K562 (cell line): Measurements from ENCODE around the gene MIER2. TPM values are rescaled to one million over a fixed set of nuclear protein-coding genes. Genes with fewer than 3 reads are reported as not detected.

Experiments
- ATAC-seq: fragments of 200-7000 bp; cut with Tn5 transposase; 3 replicates; pipeline ENCODE4 v1.9.1; 2020; ENCODE audit warnings: moderate library complexity
- BruUV-seq: library from RNA; stranded (reverse); fragments of 400-500 nt; replicated peaks from 2 replicates; lab custom pipeline; 2021; lab: Mats Ljungman, UMichigan
- CTCF ChIA-PET: fragments of 300-600 bp; formaldehyde crosslinking; extraction: SDS; loops from one replicate; lab custom pipeline; 2021; ENCODE audit warnings: low intra/inter-chr PET ratio; lab: Yijun Ruan, JAX
- POLR2A ChIA-PET: fragments of 300-600, 350-650 bp; sonication (Branson Sonifier 250); formaldehyde crosslinking; extraction: SDS; loops from one replicate; lab custom pipeline; 2021; ENCODE audit warnings: antibody characterized with exemption, inconsistent platforms; lab: Yijun Ruan, JAX
- DNase-seq, 4 experiments: peaks; one replicate each; pipeline versions ENCODE4 v3.0.0 to v3.0.0-alpha.2; 2011 to 2018; ENCODE audit warnings: low spot score in 3 of 4, mixed read lengths in 3 of 4; ENCODE audit errors: extremely low read depth in 1 of 4
- FAIRE-seq: peaks from 2 replicates; lab custom pipeline; 2011; peaks lifted over from hg19 to GRCh38; lab: Jason Lieb, UNC
- H2AFZ ChIP-seq: 2 replicates; pipeline ENCODE4 v1.6.0; 2011; ENCODE audit warnings: low read depth, low read length, control low read depth, inconsistent platforms
- H3K27ac ChIP-seq: fragments of 200-600 bp; 3 replicates; pipeline ENCODE4 v1.8.0; 2011; ENCODE audit warnings: low read depth, mild to moderate bottlenecking, control low read depth, inconsistent platforms, low read length, moderate library complexity, mixed read lengths; ENCODE audit errors: extremely low read depth
- H3K27me3 ChIP-seq, 2 experiments: fragments of 300-600 bp in 1 of 2; 2 replicates in 1 of 2; 3 replicates in 1 of 2; pipeline versions ENCODE4 v1.6.0 to v1.8.0; 2011; ENCODE audit warnings: inconsistent platforms in 2 of 2, low read length in 2 of 2, mild to moderate bottlenecking in 1 of 2, mixed read lengths in 1 of 2, moderate library complexity in 1 of 2; ENCODE audit not compliant: control insufficient read depth in 2 of 2, insufficient read depth in 2 of 2
- H3K36me3 ChIP-seq: fragments of 300-600 bp; 3 replicates; pipeline ENCODE4 v1.8.0; 2011; ENCODE audit warnings: mild to moderate bottlenecking, low read length, inconsistent platforms; ENCODE audit not compliant: control insufficient read depth, insufficient read depth
- H3K4me1 ChIP-seq, 2 experiments: fragments of 200-600 bp in 1 of 2; replicated peaks in 1 of 2; 2 replicates in 1 of 2; 3 replicates in 1 of 2; pipeline versions ENCODE4 v1.5.1 to v1.8.0; 2011; ENCODE audit warnings: inconsistent platforms in 2 of 2, low read length in 2 of 2, mild to moderate bottlenecking in 1 of 2, mixed read lengths in 1 of 2, moderate library complexity in 1 of 2; ENCODE audit not compliant: control insufficient read depth in 2 of 2, insufficient read depth in 2 of 2
- H3K4me2 ChIP-seq: 2 replicates; pipeline ENCODE4 v1.6.1; 2011; ENCODE audit warnings: low read length, control low read depth, inconsistent platforms, mixed read lengths; ENCODE audit not compliant: insufficient read depth
- H3K4me3 ChIP-seq: fragments of 200-600 bp; sonication (generic), shearing (Covaris generic); 2 replicates; pipeline ENCODE4 v1.5.1; 2016; ENCODE audit warnings: control low read depth, inconsistent platforms
- H3K79me2 ChIP-seq: fragments of 200-600 bp; 3 replicates; pipeline ENCODE4 v1.8.0; 2011; ENCODE audit warnings: low read length, inconsistent platforms; ENCODE audit not compliant: control insufficient read depth, insufficient read depth
- H3K9ac ChIP-seq, 2 experiments: 2 replicates each; pipeline versions ENCODE4 v1.6.0 to v1.6.1; 2011; ENCODE audit warnings: low read depth in 2 of 2, low read length in 2 of 2, control low read depth in 1 of 2, inconsistent platforms in 1 of 2, mild to moderate bottlenecking in 1 of 2, mixed read lengths in 1 of 2; ENCODE audit not compliant: insufficient read depth in 1 of 2
- H3K9me1 ChIP-seq: one replicate; pipeline ENCODE4 v1.6.0; 2011; ENCODE audit warnings: inconsistent platforms, mild to moderate bottlenecking, low read length, moderate library complexity; ENCODE audit not compliant: control insufficient read depth, insufficient read depth
- H3K9me3 ChIP-seq: replicated peaks from 2 replicates; pipeline ENCODE4 v1.5.1; 2011; ENCODE audit warnings: low read depth, low read length, inconsistent platforms; ENCODE audit not compliant: control insufficient read depth, insufficient read depth
- H4K20me1 ChIP-seq: replicated peaks from 2 replicates; pipeline ENCODE4 v1.6.1; 2011; ENCODE audit warnings: low read length, inconsistent platforms, mixed read lengths; ENCODE audit not compliant: control insufficient read depth, insufficient read depth
- EGR1 ChIP-seq: fragments of 450-650 bp; conservative IDR thresholded peaks from 2 replicates; pipeline ENCODE4 v1.6.1; 2017; ENCODE audit warnings: mild to moderate bottlenecking
- FIP1L1 ChIP-seq: fragments of 200-400 bp; formaldehyde crosslinking; IDR thresholded peaks from 2 replicates; pipeline ENCODE4 v1.6.1; 2018; ENCODE audit warnings: mild to moderate bottlenecking, low read depth, low read length; ENCODE audit not compliant: poor library complexity, severe bottlenecking
- RAD21 ChIP-seq, 2 experiments: fragments of 250-450 bp in 1 of 2; fragments of 450-650 bp in 1 of 2; sonication (Bioruptor Pico) in 1 of 2; formaldehyde crosslinking in 1 of 2; IDR thresholded peaks in 1 of 2; conservative IDR thresholded peaks in 1 of 2; 2 replicates each; pipeline versions ENCODE4 v1.4.0 to v1.8.0; 2020 to 2022; ENCODE audit warnings: mild to moderate bottlenecking in 2 of 2, moderate library complexity in 1 of 2
- SMARCA4 ChIP-seq: fragments of 450-650 bp; IDR thresholded peaks from 2 replicates; pipeline ENCODE4 v1.6.1; 2016
- SP1 ChIP-seq: sonication (generic); formaldehyde crosslinking; IDR thresholded peaks from 2 replicates; pipeline ENCODE4 v1.8.1; 2022; ENCODE audit warnings: mild to moderate bottlenecking, missing genetic modification reagents
- ZBTB7A ChIP-seq: IDR thresholded peaks from 2 replicates; pipeline ENCODE4 v1.6.1; 2011; ENCODE audit warnings: low read depth, mild to moderate bottlenecking, low read length, moderate library complexity, borderline replicate concordance; ENCODE audit not compliant: control insufficient read depth
- ZNF695 ChIP-seq: fragments of 450-650 bp; formaldehyde crosslinking; IDR thresholded peaks from 2 replicates; pipeline ENCODE4 v1.4.0; 2020; ENCODE audit warnings: mild to moderate bottlenecking, moderate library complexity
- ZNF79 ChIP-seq: fragments of 250-450 bp; sonication (Bioruptor Pico); IDR thresholded peaks from 2 replicates; pipeline ENCODE4 v1.4.0; 2020; ENCODE audit warnings: low read depth, mild to moderate bottlenecking, moderate library complexity
- WGBS: fragments of 100-300 bp; shearing (Covaris generic); methylation state at CpG from one replicate; pipeline ENCODE4 v1.1.6; 2016; ENCODE audit warnings: low coverage, mixed read lengths; ENCODE audit not compliant: insufficient coverage; ENCODE audit errors: missing lambda C conversion rate; 5-methylcytosine and 5-hydroxymethylcytosine counted together
- in situ Hi-C: fragments of 300-500 bp; cut with MboI; formaldehyde crosslinking; loops from 4 replicates; pipeline ENCODE4 v1.15.0; 2018; ENCODE audit warnings: inconsistent platforms, mixed read lengths
- intact Hi-C: fragments of 100-400 bp; cut with micrococcal nuclease; formaldehyde crosslinking; loops from 2 replicates; pipeline ENCODE4 v1.14.2; 2022
- polyA plus RNA-seq, 8 experiments: library from polyadenylated mRNA; depleted of rRNA in 4 of 8; stranded (reverse) in 5 of 8; unstranded in 3 of 8; fragments of >200 nt; fragmentation: Nextera tagmentation in 2 of 8; fragmentation: Illumina TruSeq in 1 of 8; extraction: Ambion mirVana in 2 of 8; extraction: Trizol in 1 of 8; gene quantifications; 2 replicates each; pipeline versions ENCODE4 v1.2.1 to v1.2.3, GENCODE V29; 2011 to 2014; ENCODE audit warnings: inconsistent platforms in 1 of 8, missing spikeins in 1 of 8
- total RNA-seq, 7 experiments: library from RNA; depleted of rRNA in 6 of 7; stranded (reverse); fragments of >200 nt in 6 of 7; fragmentation: Illumina TruSeq in 2 of 7; extraction: Trizol in 2 of 7; gene quantifications; 2 replicates each; pipeline versions ENCODE4 v1.2.1 to v1.2.3, GENCODE V29; 2011 to 2021; ENCODE audit warnings: low replicate concordance in 1 of 7
- TF ChIP-seq, protein P1 (sequence below), 3 experiments: IDR thresholded peaks in 2 of 3; conservative IDR thresholded peaks in 1 of 3; 2 replicates each; pipeline ENCODE4 v1.5.1; 2011 to 2012; ENCODE audit warnings: low read length in 3 of 3, mild to moderate bottlenecking in 3 of 3, control low read depth in 2 of 3, improper control_type of control experiment in 1 of 3, inconsistent platforms in 1 of 3, low read depth in 1 of 3, mixed read lengths in 1 of 3, moderate library complexity in 1 of 3; ENCODE audit not compliant: insufficient read depth in 2 of 3

MIER2 gene
- total and polyA plus RNA-seq, 9 of the 15 experiments (the other 6 are each of a cell fraction or from before 2014, with no cell fraction given) = 0.46 to 34.7 (median 15.6) TPM

DNA sequence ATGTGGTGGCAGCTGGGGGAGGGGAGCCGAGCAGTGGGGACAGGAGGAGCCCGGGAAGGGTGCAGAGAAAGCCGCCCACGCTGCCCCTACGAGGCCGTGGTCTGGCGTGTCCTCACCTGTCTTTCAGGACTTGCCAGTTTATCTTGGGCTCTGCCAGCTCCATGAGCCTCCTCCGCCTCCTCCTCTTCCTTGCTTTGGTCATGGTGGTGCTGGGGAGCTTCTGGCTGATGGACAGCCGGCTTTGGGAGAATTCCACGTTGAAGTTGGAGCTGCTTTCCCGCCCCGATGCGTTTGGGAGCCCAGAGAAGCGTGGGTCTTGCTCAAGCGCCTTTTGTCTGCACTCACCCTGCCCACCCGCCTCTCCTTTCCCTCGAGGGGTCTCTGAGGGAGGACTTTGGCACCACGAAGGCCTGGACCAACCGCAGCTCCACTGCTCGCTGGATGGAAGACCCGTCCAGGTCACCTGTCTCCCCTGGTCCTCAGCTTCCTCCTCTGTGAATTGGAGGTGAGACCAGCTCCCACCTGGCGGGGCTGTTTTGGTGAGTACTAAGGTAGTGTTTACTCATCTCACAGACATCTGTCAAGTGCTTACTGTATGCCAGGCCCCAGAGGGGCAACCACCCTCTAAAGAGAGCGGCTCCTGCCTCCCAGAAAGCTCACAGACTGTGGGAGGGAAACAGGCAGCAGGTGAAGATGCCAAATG is 29.7 kb upstream of the MIER2 start:
- 2% methylated on average over 23 of the region's 23 CpGs for WGBS
- H3K4me2 ChIP-seq = no peak overlapping the region
- intact Hi-C loops (no loop called here), in situ Hi-C loops (no loop called here)
- peak in 2 of 4 experiments; percentile 61 to 63 for DNase-seq
- no peaks in the 10 kb centered on the region for H3K9me1 ChIP-seq
- H3K9me3 ChIP-seq = no peaks in the 10 kb centered on the region
- H3K9ac ChIP-seq = peak overlapping the region in 1 of 2 experiments; percentile 37; a peak in 1 of 4 replicates
- CTCF ChIA-PET = no interaction called here
- H4K20me1 ChIP-seq = no peaks in the 10 kb centered on the region; the same call in 1 of the 2 replicates
- no peaks in the 10 kb centered on the region for H3K79me2 ChIP-seq
- ATAC-seq = no peak
- TF ChIP-seq SMARCA4 (no peak), EGR1 (peak; percentile 52; the same call in 1 of the 2 replicates)
- H3K27ac ChIP-seq = no peak overlapping the region
- peaks cover 52 to 82% of the 10 kb centered on the region in 2 experiments for H3K27me3 ChIP-seq
- no peak for FAIRE-seq
- no peaks in the 10 kb centered on the region for H3K36me3 ChIP-seq
- POLR2A ChIA-PET = interaction anchor here (1.0 kb wide), 2 partner anchors 12 to 95 kb away, joined by 4 to 5 read pairs; no protein-coding TSS in a partner anchor
- H3K4me3 ChIP-seq = no peak overlapping the region
- H2AFZ ChIP-seq = no peak overlapping the region
- H3K4me1 ChIP-seq = peaks cover 0 to 45% of the 10 kb centered on the region in 2 experiments; a peak in 3 of 5 replicates
- no TSS peak for BruUV-seq

DNA sequence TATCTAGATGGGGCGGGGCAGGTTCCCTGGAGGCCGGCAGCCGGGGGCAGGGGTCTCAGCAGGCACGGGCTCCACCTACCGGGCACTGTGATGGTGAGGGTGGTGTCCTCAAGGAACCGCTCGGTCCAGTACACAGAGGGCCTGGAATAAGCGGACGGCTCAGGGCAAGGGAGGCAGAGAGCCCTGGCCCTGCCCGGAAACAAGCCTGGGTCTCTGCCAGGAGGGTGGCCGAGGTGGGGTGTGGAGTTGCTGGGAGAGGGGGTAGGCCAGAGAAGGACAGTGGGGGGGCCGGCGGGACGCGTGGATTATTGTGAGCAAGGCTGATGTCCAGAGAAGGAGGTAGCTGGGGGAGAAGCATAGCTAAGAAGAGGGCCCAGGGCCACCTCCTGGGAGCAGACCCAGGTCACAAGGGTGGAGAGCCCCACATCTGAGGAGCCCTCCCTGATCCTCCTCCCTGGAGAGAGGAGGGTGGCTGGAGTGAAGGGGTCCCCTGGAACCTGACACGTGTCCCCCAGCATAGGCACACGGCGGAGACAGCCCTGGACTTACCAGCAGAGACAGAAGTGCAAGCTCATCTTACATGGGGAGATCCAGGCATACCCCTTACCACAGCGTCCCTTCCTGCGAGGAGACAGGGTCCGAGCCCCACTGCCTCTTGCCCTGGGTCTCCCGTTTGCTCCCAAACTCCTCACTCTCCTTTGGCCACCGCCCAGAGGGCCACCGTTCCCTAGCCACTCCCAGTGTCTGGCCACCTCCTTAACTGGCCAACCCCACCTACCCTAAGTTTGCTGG is 29.0 kb upstream of the MIER2 start:
- WGBS = 6% methylated on average over 20 of the region's 24 CpGs
- BruUV-seq = no TSS peak
- Histone ChIP-seq H3K9ac (peak overlapping the region in 1 of 2 experiments; percentile 37; a peak in 1 of 4 replicates), H3K4me2 (no peak overlapping the region), H4K20me1 (no peaks in the 10 kb centered on the region; the same call in 1 of the 2 replicates), H2AFZ (no peak overlapping the region), H3K4me1 (peaks cover 0 to 38% of the 10 kb centered on the region in 2 experiments; a peak in 3 of 5 replicates), H3K9me1 (no peaks in the 10 kb centered on the region), H3K79me2 (no peaks in the 10 kb centered on the region), H3K36me3 (no peaks in the 10 kb centered on the region), H3K27ac (no peak overlapping the region), H3K9me3 (no peaks in the 10 kb centered on the region), H3K4me3 (no peak overlapping the region), H3K27me3 (peaks cover 59 to 82% of the 10 kb centered on the region in 2 experiments)
- CTCF ChIA-PET = interaction anchor here (0.7 kb wide), 1 partner anchor 86 kb away, joined by 4 read pairs; no protein-coding TSS in a partner anchor
- POLR2A ChIA-PET = no interaction called here
- peak; percentile 69 for ATAC-seq
- in situ Hi-C loops = no loop called here
- intact Hi-C loops = no loop called here
- no peak for FAIRE-seq
- DNase-seq = peak in 3 of 4 experiments; percentile 42 to 63 (median 61)
- TF ChIP-seq ZBTB7A = peak; percentile 41; the same call in 1 of the 2 replicates
- TF ChIP-seq SP1 (CRISPR knock-in tag) = no peak
- TF ChIP-seq, protein P1, sequence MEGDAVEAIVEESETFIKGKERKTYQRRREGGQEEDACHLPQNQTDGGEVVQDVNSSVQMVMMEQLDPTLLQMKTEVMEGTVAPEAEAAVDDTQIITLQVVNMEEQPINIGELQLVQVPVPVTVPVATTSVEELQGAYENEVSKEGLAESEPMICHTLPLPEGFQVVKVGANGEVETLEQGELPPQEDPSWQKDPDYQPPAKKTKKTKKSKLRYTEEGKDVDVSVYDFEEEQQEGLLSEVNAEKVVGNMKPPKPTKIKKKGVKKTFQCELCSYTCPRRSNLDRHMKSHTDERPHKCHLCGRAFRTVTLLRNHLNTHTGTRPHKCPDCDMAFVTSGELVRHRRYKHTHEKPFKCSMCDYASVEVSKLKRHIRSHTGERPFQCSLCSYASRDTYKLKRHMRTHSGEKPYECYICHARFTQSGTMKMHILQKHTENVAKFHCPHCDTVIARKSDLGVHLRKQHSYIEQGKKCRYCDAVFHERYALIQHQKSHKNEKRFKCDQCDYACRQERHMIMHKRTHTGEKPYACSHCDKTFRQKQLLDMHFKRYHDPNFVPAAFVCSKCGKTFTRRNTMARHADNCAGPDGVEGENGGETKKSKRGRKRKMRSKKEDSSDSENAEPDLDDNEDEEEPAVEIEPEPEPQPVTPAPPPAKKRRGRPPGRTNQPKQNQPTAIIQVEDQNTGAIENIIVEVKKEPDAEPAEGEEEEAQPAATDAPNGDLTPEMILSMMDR (IDR thresholded peaks at IDR 0.05 in 2 of 3, conservative IDR thresholded peaks at IDR 0.05 in 1 of 3; ENCODE audit: insufficient read depth in 2 of 3, low read depth in 1 of 3, low read length in 3 of 3) = peak in 2 of 3 experiments; percentile 9 to 22; a peak in 1 of 6 replicates
- no peak for TF ChIP-seq FIP1L1
- no peak for TF ChIP-seq ZNF79 (CRISPR knock-in tag)
- TF ChIP-seq ZNF695 (CRISPR knock-in tag) = no peak
- TF ChIP-seq RAD21 (CRISPR knock-in tag; conservative IDR thresholded peaks at IDR 0.05 in 1 of 2, IDR thresholded peaks at IDR 0.05 in 1 of 2) = 0 out of 4 replicates have a peak, but pooled peaks of 1 of the 2 experiments have one; percentile 17
